Subcutaneous adipose tissue (tissue), 4 donors: Measurements from ENCODE around the gene DGKE. TPM values are rescaled to one million over a fixed set of nuclear protein-coding genes. Genes with fewer than 3 reads are reported as not detected.

Experiments
- total RNA-seq, 4 donors: library from RNA; depleted of rRNA; stranded (reverse); fragments of >200 nt; gene quantifications; one replicate each; pipeline ENCODE4 v1.1.0, GENCODE V29; 2016
- TF ChIP-seq, protein P1 (sequence below): fragments of 450-650 bp; IDR thresholded peaks from one replicate; pipeline ENCODE4 v1.5.1; 2016; ENCODE audit warnings: low read depth, mild to moderate bottlenecking, control low read depth, antibody characterized with exemption, moderate library complexity

DGKE gene
- total RNA-seq, 4 donors from 2014 or later: 5.4 to 18.1 (median 10.5) TPM

DNA sequence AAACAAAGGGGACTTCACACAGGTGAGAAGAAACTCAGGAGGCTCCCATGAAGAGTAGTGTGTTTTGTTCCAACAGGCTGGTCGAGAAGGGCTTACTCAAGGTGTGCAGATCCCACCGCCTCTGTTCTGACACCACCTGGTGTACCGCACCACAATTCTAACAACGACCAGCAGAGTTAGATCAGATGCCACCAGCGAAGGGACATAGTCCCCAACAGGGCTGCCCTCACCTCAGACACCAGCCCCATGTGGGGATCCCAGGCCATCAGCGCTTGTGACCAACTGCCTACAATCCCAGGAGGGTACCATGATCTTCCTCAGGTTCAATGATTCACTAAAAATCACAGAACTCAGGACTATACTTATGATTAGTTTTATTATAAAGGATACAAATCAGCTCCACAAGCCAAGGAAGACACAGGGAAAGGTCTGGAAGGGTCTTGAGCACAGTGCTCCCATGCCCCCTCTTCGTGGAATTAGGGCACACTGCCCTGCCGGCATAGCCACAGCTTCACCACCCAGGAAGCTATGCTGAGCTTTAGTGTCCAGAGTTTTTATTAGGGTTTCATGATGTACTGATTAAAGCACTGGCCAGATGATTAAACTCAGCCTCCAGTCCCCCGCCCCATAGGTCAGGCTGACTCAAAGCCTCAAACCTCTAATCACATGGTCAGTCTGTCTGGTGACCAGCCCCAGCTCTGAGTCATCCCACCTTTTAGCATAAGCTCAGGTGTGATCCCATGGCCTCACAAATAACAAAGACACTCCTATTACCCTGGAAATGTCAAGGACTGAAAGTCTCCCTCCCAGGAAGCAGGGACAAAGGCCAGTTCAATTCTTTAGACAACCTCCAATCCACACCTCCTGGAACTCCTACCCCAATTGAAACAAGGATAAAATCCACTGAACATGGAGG is 53.9 kb downstream of the DGKE start:
- TF ChIP-seq, protein P1, sequence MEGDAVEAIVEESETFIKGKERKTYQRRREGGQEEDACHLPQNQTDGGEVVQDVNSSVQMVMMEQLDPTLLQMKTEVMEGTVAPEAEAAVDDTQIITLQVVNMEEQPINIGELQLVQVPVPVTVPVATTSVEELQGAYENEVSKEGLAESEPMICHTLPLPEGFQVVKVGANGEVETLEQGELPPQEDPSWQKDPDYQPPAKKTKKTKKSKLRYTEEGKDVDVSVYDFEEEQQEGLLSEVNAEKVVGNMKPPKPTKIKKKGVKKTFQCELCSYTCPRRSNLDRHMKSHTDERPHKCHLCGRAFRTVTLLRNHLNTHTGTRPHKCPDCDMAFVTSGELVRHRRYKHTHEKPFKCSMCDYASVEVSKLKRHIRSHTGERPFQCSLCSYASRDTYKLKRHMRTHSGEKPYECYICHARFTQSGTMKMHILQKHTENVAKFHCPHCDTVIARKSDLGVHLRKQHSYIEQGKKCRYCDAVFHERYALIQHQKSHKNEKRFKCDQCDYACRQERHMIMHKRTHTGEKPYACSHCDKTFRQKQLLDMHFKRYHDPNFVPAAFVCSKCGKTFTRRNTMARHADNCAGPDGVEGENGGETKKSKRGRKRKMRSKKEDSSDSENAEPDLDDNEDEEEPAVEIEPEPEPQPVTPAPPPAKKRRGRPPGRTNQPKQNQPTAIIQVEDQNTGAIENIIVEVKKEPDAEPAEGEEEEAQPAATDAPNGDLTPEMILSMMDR: no peak

- TF ChIP-seq, protein P1: no peak
Measured at GRCh38 chr17:56890390-56890789, 56.4 kb downstream of the DGKE start.

DNA sequence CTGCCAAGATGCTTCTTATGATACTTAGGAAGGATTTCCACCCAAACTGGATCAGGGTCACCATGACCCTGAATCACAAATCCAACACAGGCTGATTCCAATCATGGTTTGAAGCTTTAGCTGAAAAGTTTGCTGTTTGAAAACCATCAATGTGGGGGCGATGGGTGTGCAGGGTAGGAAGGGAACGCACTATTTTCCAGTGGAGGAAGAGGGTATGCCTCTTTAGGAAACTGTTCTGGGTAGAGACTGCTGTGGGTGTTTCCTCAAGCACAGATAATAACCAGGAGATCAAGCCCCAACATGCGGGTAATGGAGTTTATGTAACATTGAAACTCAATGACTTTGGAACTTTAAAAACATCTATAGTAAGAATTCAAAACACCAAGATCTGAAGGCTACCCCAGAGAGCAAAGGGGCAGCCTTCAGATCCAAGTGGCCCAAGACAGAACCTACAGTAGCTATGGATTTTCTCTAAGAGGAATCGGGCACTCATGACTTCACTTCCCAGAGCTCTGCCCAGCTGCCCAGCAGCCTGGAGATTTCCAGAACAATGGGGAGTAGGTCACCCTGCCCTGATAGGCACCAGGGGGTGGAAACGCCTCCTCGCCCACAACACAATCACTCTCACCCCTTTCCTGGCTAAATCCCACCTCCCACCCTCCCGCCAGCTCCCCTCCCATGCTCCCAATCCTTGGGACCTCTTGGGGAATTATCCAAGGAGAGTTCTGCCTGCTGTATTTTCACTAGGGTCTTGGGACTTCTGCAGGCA is 57.1 kb downstream of the DGKE start:
- TF ChIP-seq, protein P1: no peak

- TF ChIP-seq, protein P1: no peak
Measured at GRCh38 chr17:56891751-56892150, 57.8 kb downstream of the DGKE start.

GRCh38 chr17:56892333-56892732 is 58.4 kb downstream of the DGKE start:
- TF ChIP-seq, protein P1: no peak

- TF ChIP-seq, protein P1: no peak
Measured at GRCh38 chr17:56893503-56893902, 59.6 kb downstream of the DGKE start.

GRCh38 chr17:56894859-56895455 is 61.0 kb downstream of the DGKE start:
- TF ChIP-seq, protein P1: no peak
